Hepatocyte (in vitro differentiated cells): ENCODE results near the gene SYT1. TPM values are rescaled to one million over a fixed set of nuclear protein-coding genes. Genes with fewer than 3 reads are reported as not detected.

Experiments
- DNase-seq: peaks from one replicate; pipeline ENCODE4 v3.0.0-alpha.2; 2016; ENCODE audit warnings: low spot score
- H2AFZ ChIP-seq: fragments of 200-600 bp; sonication (generic); 2 replicates; pipeline ENCODE4 v1.6.0; 2016; ENCODE audit warnings: antibody characterized with exemption, mild to moderate bottlenecking
- H3K27ac ChIP-seq: fragments of 200-600 bp; sonication (generic); 2 replicates; pipeline ENCODE4 v1.5.1; 2016; ENCODE audit warnings: mild to moderate bottlenecking
- H3K27me3 ChIP-seq: fragments of 200-600 bp; sonication (generic); 2 replicates; pipeline ENCODE4 v1.6.1; 2016
- H3K36me3 ChIP-seq: fragments of 200-600 bp; sonication (generic); replicated peaks from 2 replicates; pipeline ENCODE4 v1.5.1; 2016; ENCODE audit warnings: low read depth; ENCODE audit not compliant: insufficient read depth
- H3K4me1 ChIP-seq: fragments of 200-600 bp; sonication (generic); 2 replicates; pipeline ENCODE4 v1.5.1; 2016; ENCODE audit warnings: mild to moderate bottlenecking, moderate library complexity; ENCODE audit not compliant: insufficient read depth
- H3K4me2 ChIP-seq: fragments of 200-600 bp; sonication (generic); 2 replicates; pipeline ENCODE4 v1.6.0; 2016
- H3K4me3 ChIP-seq: fragments of 200-600 bp; sonication (generic); 2 replicates; pipeline ENCODE4 v1.5.1; 2016; ENCODE audit warnings: mild to moderate bottlenecking
- H3K79me2 ChIP-seq: fragments of 200-600 bp; sonication (generic); 2 replicates; pipeline ENCODE4 v1.6.0; 2017; ENCODE audit warnings: mild to moderate bottlenecking
- H3K9me2 ChIP-seq: fragments of 200-600 bp; sonication (generic); replicated peaks from 2 replicates; pipeline ENCODE4 v1.6.0; 2017; ENCODE audit warnings: mild to moderate bottlenecking; ENCODE audit not compliant: insufficient read depth
- H3K9me3 ChIP-seq: fragments of 200-600 bp; sonication (generic); 2 replicates; pipeline ENCODE4 v1.5.1; 2016; ENCODE audit warnings: low read depth, mild to moderate bottlenecking
- H4K20me1 ChIP-seq: fragments of 200-600 bp; sonication (generic); 2 replicates; pipeline ENCODE4 v1.6.0; 2016; ENCODE audit warnings: mild to moderate bottlenecking; ENCODE audit not compliant: insufficient read depth, poor library complexity, severe bottlenecking
- CTCF ChIP-seq: fragments of 200-600 bp; sonication (generic); IDR thresholded peaks from 2 replicates; pipeline ENCODE4 v1.5.1; 2016; ENCODE audit warnings: antibody characterized with exemption, mild to moderate bottlenecking; ENCODE audit not compliant: poor library complexity
- EZH2 ChIP-seq: fragments of 200-600 bp; sonication (generic); IDR thresholded peaks from 2 replicates; pipeline ENCODE4 v1.6.1; 2016; ENCODE audit warnings: antibody characterized with exemption, mild to moderate bottlenecking, borderline replicate concordance
- EZH2phosphoT487 ChIP-seq: fragments of 200-600 bp; sonication (generic); IDR thresholded peaks from one replicate; pipeline ENCODE4 v1.6.1; 2018; ENCODE audit warnings: antibody characterized with exemption, mild to moderate bottlenecking, low read depth, moderate library complexity; ENCODE audit not compliant: unreplicated experiment, severe bottlenecking
- WGBS: methylation state at CpG from one replicate; pipeline ENCODE4 v1.1.6; 2016; ENCODE audit warnings: low lambda C conversion rate; ENCODE audit errors: missing lambda C conversion rate; 5-methylcytosine and 5-hydroxymethylcytosine counted together
- polyA plus RNA-seq: library from polyadenylated mRNA; unstranded; fragments of >200 nt; fragmentation: Nextera tagmentation; extraction: Ambion mirVana; gene quantifications from 2 replicates; pipeline ENCODE4 v1.2.1, GENCODE V29; 2016
- total RNA-seq: library from RNA; depleted of rRNA; stranded (reverse); fragments of >200 nt; gene quantifications from 2 replicates; pipeline ENCODE4 v1.2.3, GENCODE V29; 2014

The SYT1 gene
- total and polyA plus RNA-seq, 2 experiments from 2014 or later: 1.3 to 2.5 TPM

- no peaks in the 10 kb centered on the region for H3K4me1 ChIP-seq
- no peak overlapping the region for H3K4me2 ChIP-seq
- H3K36me3 ChIP-seq: no peaks in the 10 kb centered on the region
- H3K4me3 ChIP-seq: no peak overlapping the region
- no peak for DNase-seq
- no peaks in the 10 kb centered on the region for H3K9me2 ChIP-seq
- no peaks in the 10 kb centered on the region for H3K79me2 ChIP-seq
- H2AFZ ChIP-seq: no peak overlapping the region
- H3K27ac ChIP-seq: no peak overlapping the region
- no peaks in the 10 kb centered on the region for H4K20me1 ChIP-seq
- H3K9me3 ChIP-seq: no peaks in the 10 kb centered on the region
- H3K27me3 ChIP-seq: no peaks in the 10 kb centered on the region
- TF ChIP-seq EZH2: no peak
- no peak for TF ChIP-seq CTCF
- TF ChIP-seq EZH2phosphoT487: no peak
- 53% methylated on average over 4 of the region's 4 CpGs for WGBS
Measured at GRCh38 chr12:79482323-79482722, 617.7 kb downstream of the SYT1 start.

GRCh38 chr12:79482921-79483320 is 618.3 kb downstream of the SYT1 start:
- H3K9me2 ChIP-seq: no peaks in the 10 kb centered on the region
- no peak overlapping the region for H3K27ac ChIP-seq
- H2AFZ ChIP-seq: no peak overlapping the region
- no peaks in the 10 kb centered on the region for H3K79me2 ChIP-seq
- H3K27me3 ChIP-seq: no peaks in the 10 kb centered on the region
- H3K4me1 ChIP-seq: no peaks in the 10 kb centered on the region
- TF ChIP-seq EZH2phosphoT487 (no peak), CTCF (no peak), EZH2 (no peak)
- no peaks in the 10 kb centered on the region for H3K9me3 ChIP-seq
- no peak overlapping the region for H3K4me3 ChIP-seq
- WGBS: 82% methylated on average over 2 of the region's 2 CpGs
- H3K36me3 ChIP-seq: no peaks in the 10 kb centered on the region
- no peak overlapping the region for H3K4me2 ChIP-seq
- no peak for DNase-seq
- no peaks in the 10 kb centered on the region for H4K20me1 ChIP-seq

- Histone ChIP-seq H3K9me2 (no peaks in the 10 kb centered on the region), H3K27ac (no peak overlapping the region), H3K27me3 (no peaks in the 10 kb centered on the region), H3K79me2 (no peaks in the 10 kb centered on the region), H3K4me3 (no peak overlapping the region), H2AFZ (no peak overlapping the region), H4K20me1 (no peaks in the 10 kb centered on the region), H3K4me1 (no peaks in the 10 kb centered on the region), H3K36me3 (no peaks in the 10 kb centered on the region), H3K4me2 (no peak overlapping the region), H3K9me3 (no peaks in the 10 kb centered on the region)
- no peak for DNase-seq
- 89% methylated on average over 3 of the region's 3 CpGs for WGBS
- TF ChIP-seq EZH2phosphoT487 (no peak), CTCF (no peak), EZH2 (no peak)
Measured at GRCh38 chr12:79486154-79486553, 621.6 kb downstream of the SYT1 start.
